ENCODE data around the gene FAM3A. TPM values are rescaled to one million over a fixed set of nuclear protein-coding genes. Genes with fewer than 3 reads are reported as not detected.

FAM3A gene
- total and polyA plus RNA-seq, 2 experiments from 2014 or later: 35.7 to 43.6 TPM

DNA sequence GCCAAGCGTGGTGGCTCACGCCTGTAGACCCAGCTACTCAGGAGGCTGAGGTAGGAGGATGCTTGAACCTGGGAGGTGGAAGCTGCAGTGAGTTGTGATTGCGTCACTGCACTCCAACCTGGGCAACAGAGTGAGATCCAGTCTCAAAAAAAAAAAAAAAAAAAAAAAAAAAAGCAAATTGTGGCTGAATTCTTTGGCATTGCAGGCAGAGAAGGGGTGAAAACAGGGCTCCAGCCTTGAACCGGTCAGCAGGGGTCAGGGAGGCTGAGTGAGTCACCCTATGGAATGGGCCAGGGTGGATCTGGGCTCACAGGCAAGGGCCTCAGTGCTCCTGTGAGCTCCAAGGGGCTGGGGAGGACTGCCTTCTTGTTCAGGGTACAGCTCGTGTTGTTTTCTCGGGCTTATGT lies 13.2 kb upstream of the FAM3A start:
- Histone ChIP-seq H3K4me3 (no peak overlapping the region), H3K36me3 (ENCODE audit: low read depth) (no peaks in the 10 kb centered on the region), H3K4me1 (ENCODE audit: insufficient read depth) (no peaks in the 10 kb centered on the region), H3K4me2 (ENCODE audit: unreplicated experiment) (no peak overlapping the region), H3K9me3 (ENCODE audit: low read depth) (no peaks in the 10 kb centered on the region), H2AFZ (no peak overlapping the region), H3F3A (ENCODE audit: insufficient read depth) (no peaks in the 10 kb centered on the region), H3K27ac (no peak overlapping the region), H3K9me2 (ENCODE audit: insufficient read depth) (no peaks in the 10 kb centered on the region), H4K20me1 (ENCODE audit: insufficient read depth) (no peaks in the 10 kb centered on the region), H3K79me2 (ENCODE audit: insufficient read depth) (no peaks in the 10 kb centered on the region), H3K27me3 (replicated peaks; ENCODE audit: insufficient read depth) (no peaks in the 10 kb centered on the region), H3K9ac (no peak overlapping the region)
- in situ Hi-C loops (cut with MboI): no loop called here
- no peak for DNase-seq
- TF ChIP-seq EZH2 (IDR thresholded peaks at IDR 0.05; ENCODE audit: insufficient read depth, poor library complexity, severe bottlenecking): no peak
- TF ChIP-seq EZH2phosphoT487 (IDR thresholded peaks at IDR 0.05; ENCODE audit: insufficient read depth, low read depth): no peak
- 66 to 67% methylated on average over 6 of the region's 6 CpGs for WGBS, 2 experiments (ENCODE audit: low coverage in 1 of 2, low lambda C conversion rate in 2 of 2, missing lambda C conversion rate in 2 of 2)

DNA sequence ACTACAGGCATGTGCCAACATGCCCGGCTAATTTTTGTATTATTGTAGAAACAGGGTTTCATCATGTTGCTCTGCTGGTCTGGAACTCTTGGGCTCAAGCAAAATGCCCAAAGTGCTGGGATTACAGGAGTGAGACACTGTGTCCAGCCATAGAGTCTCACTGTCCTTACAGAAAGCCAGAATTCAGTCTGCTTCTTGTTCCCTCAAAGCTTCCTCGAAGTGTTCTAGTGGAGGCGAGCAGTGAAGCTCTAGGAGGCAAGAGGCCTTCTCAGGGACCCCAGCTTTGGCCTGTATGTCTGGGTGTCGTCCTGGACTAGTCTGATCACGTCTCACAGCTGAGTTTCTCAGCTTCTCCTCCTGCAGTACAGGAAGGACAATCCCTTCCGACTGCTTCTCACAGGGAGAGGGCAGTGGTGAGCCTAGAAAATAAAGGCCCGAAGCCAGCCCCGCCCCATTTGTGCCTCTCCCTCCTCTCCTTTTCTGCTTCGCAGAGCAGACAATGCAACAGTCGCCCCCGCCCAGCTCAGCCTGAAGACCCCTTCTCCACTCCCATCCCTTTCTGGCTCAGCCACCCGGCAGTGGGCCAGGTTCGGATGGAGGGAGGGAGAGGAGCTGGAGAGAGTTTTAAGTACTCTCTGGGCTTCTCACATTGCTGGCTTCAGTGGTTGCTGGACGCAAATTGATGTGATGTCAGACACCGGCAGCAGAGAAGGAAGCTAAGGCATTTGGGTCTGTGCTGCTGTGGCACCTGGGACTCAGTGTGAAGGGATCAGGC lies 11.1 kb upstream of the FAM3A start:
- Histone ChIP-seq H3K9me3 (ENCODE audit: low read depth) (no peaks in the 10 kb centered on the region), H3K9ac (peak overlapping the region; percentile 75), H3F3A (ENCODE audit: insufficient read depth) (no peaks in the 10 kb centered on the region), H3K4me1 (ENCODE audit: insufficient read depth) (no peaks in the 10 kb centered on the region), H3K4me2 (ENCODE audit: unreplicated experiment) (peak overlapping the region; percentile 89), H3K36me3 (ENCODE audit: low read depth) (no peaks in the 10 kb centered on the region), H3K9me2 (ENCODE audit: insufficient read depth) (no peaks in the 10 kb centered on the region), H2AFZ (peak overlapping the region; percentile 78), H3K4me3 (peak overlapping the region; percentile 65), H4K20me1 (ENCODE audit: insufficient read depth) (no peaks in the 10 kb centered on the region), H3K27ac (peak overlapping the region; percentile 79), H3K79me2 (ENCODE audit: insufficient read depth) (no peaks in the 10 kb centered on the region), H3K27me3 (replicated peaks; ENCODE audit: insufficient read depth) (no peaks in the 10 kb centered on the region)
- 0 to 1% methylated on average over 12 of the region's 15 CpGs for WGBS, 2 experiments (ENCODE audit: low coverage in 1 of 2, low lambda C conversion rate in 2 of 2, missing lambda C conversion rate in 2 of 2)
- in situ Hi-C loops (cut with MboI): no loop called here
- DNase-seq: peak; percentile 83
- TF ChIP-seq EZH2 (IDR thresholded peaks at IDR 0.05; ENCODE audit: insufficient read depth, poor library complexity, severe bottlenecking): no peak
- no peak for TF ChIP-seq EZH2phosphoT487 (IDR thresholded peaks at IDR 0.05; ENCODE audit: insufficient read depth, low read depth)

DNA sequence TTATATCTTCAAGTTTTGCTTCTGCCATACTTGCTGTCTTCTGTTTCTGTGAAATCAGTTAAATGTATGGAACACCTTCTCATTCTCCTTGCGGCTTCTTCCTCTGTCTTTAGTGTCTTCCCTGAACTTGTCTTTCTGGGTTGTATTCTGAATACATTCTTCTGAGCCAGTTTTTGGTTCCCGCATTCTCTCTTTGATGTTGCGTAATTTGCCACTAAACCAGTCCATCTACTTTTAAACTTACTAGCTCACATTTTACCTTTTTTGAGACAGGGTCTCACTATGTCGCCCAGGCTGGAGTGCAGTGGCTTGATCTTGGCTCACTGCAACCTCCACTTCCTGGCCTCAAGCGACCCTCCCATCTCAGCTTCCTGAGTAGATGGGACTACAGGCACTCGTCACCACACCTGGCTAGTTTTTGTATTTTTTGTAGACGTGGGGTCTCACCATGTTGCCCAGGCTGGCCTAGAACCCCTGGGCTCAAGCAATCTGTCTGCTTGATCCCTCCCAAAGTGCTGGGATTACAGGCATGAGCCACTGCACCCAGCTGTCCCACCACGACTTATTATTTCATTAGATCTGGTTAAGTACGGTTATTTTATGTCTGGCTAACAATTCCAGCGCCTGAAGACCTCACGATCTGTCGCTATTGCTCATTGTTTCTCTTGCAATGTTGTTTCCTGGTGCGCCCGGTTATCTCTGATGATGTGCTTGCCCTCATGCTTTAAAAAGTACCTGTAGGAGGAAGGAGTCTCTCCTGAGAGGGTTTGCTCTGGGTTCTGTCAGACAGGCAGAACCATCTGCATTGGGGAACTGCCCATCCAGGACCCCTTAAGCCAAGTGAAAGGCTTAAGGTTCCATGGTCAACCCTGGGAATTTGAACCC lies 9.8 kb upstream of the FAM3A start:
- H3K9me2 ChIP-seq (ENCODE audit: insufficient read depth): no peaks in the 10 kb centered on the region
- no peaks in the 10 kb centered on the region for H3K4me1 ChIP-seq (ENCODE audit: insufficient read depth)
- WGBS, 2 experiments (ENCODE audit: low coverage in 1 of 2, low lambda C conversion rate in 2 of 2, missing lambda C conversion rate in 2 of 2): 88 to 92% methylated on average over 14 of the region's 14 CpGs
- no peak overlapping the region for H3K4me2 ChIP-seq (ENCODE audit: unreplicated experiment)
- no peaks in the 10 kb centered on the region for H4K20me1 ChIP-seq (ENCODE audit: insufficient read depth)
- no peak overlapping the region for H3K4me3 ChIP-seq
- in situ Hi-C loops (cut with MboI): no loop called here
- H3F3A ChIP-seq (ENCODE audit: insufficient read depth): no peaks in the 10 kb centered on the region
- no peaks in the 10 kb centered on the region for H3K79me2 ChIP-seq (ENCODE audit: insufficient read depth)
- no peak for DNase-seq
- no peak overlapping the region for H3K9ac ChIP-seq
- H3K9me3 ChIP-seq (ENCODE audit: low read depth): no peaks in the 10 kb centered on the region
- no peaks in the 10 kb centered on the region for H3K27me3 ChIP-seq (replicated peaks; ENCODE audit: insufficient read depth)
- no peak overlapping the region for H3K27ac ChIP-seq
- no peak overlapping the region for H2AFZ ChIP-seq
- H3K36me3 ChIP-seq (ENCODE audit: low read depth): no peaks in the 10 kb centered on the region
- no peak for TF ChIP-seq EZH2phosphoT487 (IDR thresholded peaks at IDR 0.05; ENCODE audit: insufficient read depth, low read depth)
- TF ChIP-seq EZH2 (IDR thresholded peaks at IDR 0.05; ENCODE audit: insufficient read depth, poor library complexity, severe bottlenecking): no peak

DNA sequence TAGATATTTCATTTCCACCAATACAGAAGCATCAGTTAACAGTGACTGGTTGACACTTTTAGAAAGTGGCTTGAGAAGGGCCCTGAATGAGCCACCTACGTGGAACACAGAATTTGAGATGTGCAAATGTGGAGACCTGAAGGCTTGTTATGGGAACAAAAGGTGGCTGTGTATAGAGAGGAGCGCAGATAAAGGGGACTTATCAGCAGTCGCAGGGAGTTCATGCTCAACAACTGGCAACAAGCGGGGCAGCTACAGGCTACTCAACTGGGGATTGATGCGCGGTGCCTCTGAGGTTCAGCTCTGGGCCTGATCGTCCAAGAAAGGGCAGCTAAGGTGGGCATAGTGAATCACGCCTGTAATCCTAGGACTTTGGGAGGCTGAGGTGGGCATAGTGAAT lies 3.4 kb upstream of the FAM3A start:
- Histone ChIP-seq H3F3A (ENCODE audit: insufficient read depth) (no peaks in the 10 kb centered on the region; the same call in 1 of the 2 replicates), H3K79me2 (ENCODE audit: insufficient read depth) (peaks cover 15% of the 10 kb centered on the region), H3K9ac (no peak overlapping the region), H3K9me2 (ENCODE audit: insufficient read depth) (no peaks in the 10 kb centered on the region), H3K4me2 (ENCODE audit: unreplicated experiment) (no peak overlapping the region), H3K4me1 (ENCODE audit: insufficient read depth) (no peaks in the 10 kb centered on the region), H2AFZ (no peak overlapping the region), H3K4me3 (no peak overlapping the region), H4K20me1 (ENCODE audit: insufficient read depth) (no peaks in the 10 kb centered on the region), H3K36me3 (ENCODE audit: low read depth) (no peaks in the 10 kb centered on the region), H3K9me3 (ENCODE audit: low read depth) (no peaks in the 10 kb centered on the region), H3K27ac (no peak overlapping the region), H3K27me3 (replicated peaks; ENCODE audit: insufficient read depth) (no peaks in the 10 kb centered on the region)
- no peak for DNase-seq
- WGBS, 2 experiments (ENCODE audit: low coverage in 1 of 2, low lambda C conversion rate in 2 of 2, missing lambda C conversion rate in 2 of 2): 84 to 87% methylated on average over 8 of the region's 8 CpGs
- TF ChIP-seq EZH2 (IDR thresholded peaks at IDR 0.05; ENCODE audit: insufficient read depth, poor library complexity, severe bottlenecking) (no peak), EZH2phosphoT487 (IDR thresholded peaks at IDR 0.05; ENCODE audit: insufficient read depth, low read depth) (no peak)
- in situ Hi-C loops (cut with MboI): no loop called here
